Uterus (tissue), 4 donors: ENCODE data around the gene CRABP1. TPM values are rescaled to one million over a fixed set of nuclear protein-coding genes. Genes with fewer than 3 reads are reported as not detected.

Source experiments
- DNase-seq, 2 donors: peaks; one replicate each; pipeline ENCODE4 v3.0.0-alpha.2; 2019 to 2020
- H3K27ac ChIP-seq, 2 donors: fragments of 200-600 bp; sonication (generic); 1 replicate in 1 of 2; 2 replicates in 1 of 2; pipeline ENCODE4 v1.5.1; 2016 to 2018
- H3K27me3 ChIP-seq, 2 donors: fragments of 200-600 bp; sonication (generic); one replicate each; pipeline ENCODE4 v1.5.1; 2018 to 2019; ENCODE audit warnings: control low read depth in 1 of 2
- H3K36me3 ChIP-seq, 2 donors: fragments of 200-600 bp; sonication (generic); one replicate each; pipeline ENCODE4 v1.5.1; 2019; ENCODE audit warnings: control low read depth in 1 of 2
- H3K4me1 ChIP-seq, 2 donors: fragments of 200-600 bp; sonication (generic); one replicate each; pipeline ENCODE4 v1.5.1; 2018 to 2019; ENCODE audit warnings: control low read depth in 1 of 2
- H3K4me3 ChIP-seq, 2 donors: fragments of 200-600 bp; sonication (generic); 1 replicate in 1 of 2; 2 replicates in 1 of 2; pipeline ENCODE4 v1.5.1; 2018 to 2019; ENCODE audit warnings: mild to moderate bottlenecking in 1 of 2
- H3K9me3 ChIP-seq, 2 donors: fragments of 200-600 bp; sonication (generic); one replicate each; pipeline ENCODE4 v1.5.1; 2019; ENCODE audit warnings: control low read depth in 1 of 2
- CTCF ChIP-seq, 4 experiments: fragments of 200-600 bp in 2 of 4; fragments of 450-650 bp in 2 of 4; sonication (generic) in 2 of 4; IDR thresholded peaks; one replicate each; pipeline ENCODE4 v1.5.1; 2016 to 2019; ENCODE audit warnings: antibody characterized with exemption in 4 of 4, mild to moderate bottlenecking in 2 of 4, moderate library complexity in 1 of 4
- POLR2A ChIP-seq, 2 donors: fragments of 450-650 bp; IDR thresholded peaks; one replicate each; pipeline ENCODE4 v1.6.1; 2016; ENCODE audit warnings: antibody characterized with exemption in 2 of 2, mild to moderate bottlenecking in 1 of 2, moderate library complexity in 1 of 2
- intact Hi-C: fragments of 100-400 bp; cut with DNase I; formaldehyde crosslinking; loops from one replicate; pipeline ENCODE4 v1.15.1; 2023; ENCODE audit warnings: low total_unique reads
- small RNA-seq: library from RNA; depleted of rRNA; stranded (forward); fragments of <200 nt; gene quantifications from one replicate; pipeline ENCODE3, GENCODE V24; 2016
- total RNA-seq, 4 donors: library from RNA; depleted of rRNA in 3 of 4; stranded (reverse); fragments of >200 nt in 3 of 4; gene quantifications; one replicate each; pipeline versions ENCODE4 v1.1.0 to v1.2.4, GENCODE V29; 2014 to 2023
- donor health status: DM: yes; HTN: yes; CAD: no.

The CRABP1 gene
- total RNA-seq, 4 donors from 2014 or later, result 3.4 TPM; not detected in 3

- no peak for DNase-seq
- no peaks in the 10 kb centered on the region for H3K36me3 ChIP-seq
- H3K9me3 ChIP-seq, result no peaks in the 10 kb centered on the region
- intact Hi-C loops, result no loop called here
- no peaks in the 10 kb centered on the region for H3K27me3 ChIP-seq
- no peaks in the 10 kb centered on the region for H3K4me1 ChIP-seq
- TF ChIP-seq CTCF (IDR thresholded peaks at IDR 0.05), result no peak
- no peak for TF ChIP-seq POLR2A (IDR thresholded peaks at IDR 0.05)
- no peak overlapping the region for H3K4me3 ChIP-seq
- no peak overlapping the region for H3K27ac ChIP-seq
Observed at GRCh38 chr15:78396186-78396814, 56.1 kb downstream of the CRABP1 start.

GRCh38 chr15:78396976-78397375 lies 56.8 kb downstream of the CRABP1 start:
- no peak for DNase-seq
- Histone ChIP-seq H3K4me1 (no peaks in the 10 kb centered on the region), H3K27me3 (no peaks in the 10 kb centered on the region), H3K36me3 (no peaks in the 10 kb centered on the region), H3K9me3 (no peaks in the 10 kb centered on the region), H3K27ac (no peak overlapping the region), H3K4me3 (no peak overlapping the region)
- intact Hi-C loops, result no loop called here
- TF ChIP-seq CTCF (IDR thresholded peaks at IDR 0.05) (no peak), POLR2A (IDR thresholded peaks at IDR 0.05) (no peak)

- Histone ChIP-seq H3K27me3 (no peaks in the 10 kb centered on the region), H3K4me3 (no peak overlapping the region), H3K36me3 (no peaks in the 10 kb centered on the region), H3K4me1 (no peaks in the 10 kb centered on the region), H3K9me3 (no peaks in the 10 kb centered on the region), H3K27ac (no peak overlapping the region)
- TF ChIP-seq CTCF (IDR thresholded peaks at IDR 0.05) (no peak), POLR2A (IDR thresholded peaks at IDR 0.05) (no peak)
- intact Hi-C loops, result no loop called here
- no peak for DNase-seq
Observed at GRCh38 chr15:78397382-78397781, 57.2 kb downstream of the CRABP1 start.

Small RNA genes within 50 kb of the gene (small RNA-seq; reads per million reads assigned to genes)
- gene AC090607.5, result not detected

Other genes with a start within 250 kb of the CRABP1 start
- not detected for gene SH2D7, start 247.8 kb upstream of the CRABP1 start, total RNA-seq
- 10 to 100 TPM in 2 of 4 donors, 1 to 10 TPM in 2; 4.4 to 11.3 (median 7.8) TPM for gene CIB2, start 208.9 kb upstream of the CRABP1 start, total RNA-seq
- 100 to 1,000 TPM in 1 of 4 donors, 10 to 100 TPM in 3; 60.1 to 118 (median 86.4) TPM for gene IDH3A, start 191.0 kb upstream of the CRABP1 start, total RNA-seq
- gene ACSBG1, start 105.8 kb upstream of the CRABP1 start, total RNA-seq, result 1 to 10 TPM in 1 of 4 donors, not detected in 3; 3.5 TPM
- gene DNAJA4, start 75.8 kb upstream of the CRABP1 start, total RNA-seq, result 10 to 100 TPM in 3 of 4 donors, 1 to 10 TPM in 1; 2.6 to 16.8 (median 14.6) TPM
- gene SKIC8, start 40.7 kb upstream of the CRABP1 start, total RNA-seq, result 10 to 100 TPM; 29.4 to 85.0 (median 62.9) TPM
- 10 to 100 TPM; 15.1 to 81.7 (median 51.4) TPM for gene IREB2, start 97.9 kb downstream of the CRABP1 start, total RNA-seq
- 10 to 100 TPM in 3 of 4 donors, 1 to 10 TPM in 1; 8.6 to 28.5 (median 12.6) TPM for gene HYKK, start 167.2 kb downstream of the CRABP1 start, total RNA-seq
- 100 to 1,000 TPM; 119 to 291 (median 203) TPM for gene PSMA4, start 200.1 kb downstream of the CRABP1 start, total RNA-seq
- gene CHRNA5, start 225.2 kb downstream of the CRABP1 start, total RNA-seq, result 1 to 10 TPM in 3 of 4 donors, not detected in 1; 2.0 to 4.2 (median 3.8) TPM